ENCODE data around the gene KRTAP6-1.

Gene KRTAP6-1

GRCh38 chr21:30567617-30568016 is 46.1 kb downstream of the KRTAP6-1 start:
- DNase-seq = no peak

- no peak for DNase-seq
Measured at GRCh38 chr21:30563630-30564029, 50.1 kb downstream of the KRTAP6-1 start.

Data from EL (cell line).